ENCODE data around the gene PPP6R1. TPM values are rescaled to one million over a fixed set of nuclear protein-coding genes. Genes with fewer than 3 reads are reported as not detected.

PPP6R1 gene
- total RNA-seq, 1 experiment from 2014 or later = 172 TPM

GRCh38 chr19:55229789-55230182 lies 29.0 kb downstream of the PPP6R1 start:
- POLR2A ChIA-PET = no interaction called here
- in situ Hi-C loops (cut with HindIII; ENCODE audit: low pct_unique_long_range_greater_than_20kb, low sequenced_read_pairs) (no loop called here), intact Hi-C loops (cut with micrococcal nuclease; ENCODE audit: unreplicated experiment) (no loop called here)
- H3K4me1 ChIP-seq (ENCODE audit: control insufficient read depth, insufficient read depth, low read length) = peaks cover 13% of the 10 kb centered on the region; the same call in 1 of the 2 replicates
- H3K9me3 ChIP-seq (ENCODE audit: control insufficient read depth, insufficient read depth, low read depth, low read length) = no peaks in the 10 kb centered on the region
- DNase-seq (ENCODE audit: low read depth, low spot score) = no peak
- CTCF ChIA-PET = no interaction called here
- H3K27me3 ChIP-seq (ENCODE audit: control insufficient read depth, insufficient read depth, low read length) = no peaks in the 10 kb centered on the region
- TSS peak; percentile 88 for BruUV-seq (replicated peaks)
- no peak for ATAC-seq
- peaks cover 25% of the 10 kb centered on the region for H3K36me3 ChIP-seq (ENCODE audit: control insufficient read depth, insufficient read depth, low read length)
- no peak overlapping the region for H3K27ac ChIP-seq (ENCODE audit: low read length)
- TF ChIP-seq SIN3A (IDR thresholded peaks at IDR 0.05; ENCODE audit: borderline replicate concordance, insufficient read depth, low read depth, low read length) (no peak), POLR2AphosphoS5 (IDR thresholded peaks at IDR 0.05; ENCODE audit: low read depth, low read length) (no peak), TCF7L2 (IDR thresholded peaks at IDR 0.05; ENCODE audit: low read depth, low read length) (no peak)
- TF ChIP-seq, protein P1, sequence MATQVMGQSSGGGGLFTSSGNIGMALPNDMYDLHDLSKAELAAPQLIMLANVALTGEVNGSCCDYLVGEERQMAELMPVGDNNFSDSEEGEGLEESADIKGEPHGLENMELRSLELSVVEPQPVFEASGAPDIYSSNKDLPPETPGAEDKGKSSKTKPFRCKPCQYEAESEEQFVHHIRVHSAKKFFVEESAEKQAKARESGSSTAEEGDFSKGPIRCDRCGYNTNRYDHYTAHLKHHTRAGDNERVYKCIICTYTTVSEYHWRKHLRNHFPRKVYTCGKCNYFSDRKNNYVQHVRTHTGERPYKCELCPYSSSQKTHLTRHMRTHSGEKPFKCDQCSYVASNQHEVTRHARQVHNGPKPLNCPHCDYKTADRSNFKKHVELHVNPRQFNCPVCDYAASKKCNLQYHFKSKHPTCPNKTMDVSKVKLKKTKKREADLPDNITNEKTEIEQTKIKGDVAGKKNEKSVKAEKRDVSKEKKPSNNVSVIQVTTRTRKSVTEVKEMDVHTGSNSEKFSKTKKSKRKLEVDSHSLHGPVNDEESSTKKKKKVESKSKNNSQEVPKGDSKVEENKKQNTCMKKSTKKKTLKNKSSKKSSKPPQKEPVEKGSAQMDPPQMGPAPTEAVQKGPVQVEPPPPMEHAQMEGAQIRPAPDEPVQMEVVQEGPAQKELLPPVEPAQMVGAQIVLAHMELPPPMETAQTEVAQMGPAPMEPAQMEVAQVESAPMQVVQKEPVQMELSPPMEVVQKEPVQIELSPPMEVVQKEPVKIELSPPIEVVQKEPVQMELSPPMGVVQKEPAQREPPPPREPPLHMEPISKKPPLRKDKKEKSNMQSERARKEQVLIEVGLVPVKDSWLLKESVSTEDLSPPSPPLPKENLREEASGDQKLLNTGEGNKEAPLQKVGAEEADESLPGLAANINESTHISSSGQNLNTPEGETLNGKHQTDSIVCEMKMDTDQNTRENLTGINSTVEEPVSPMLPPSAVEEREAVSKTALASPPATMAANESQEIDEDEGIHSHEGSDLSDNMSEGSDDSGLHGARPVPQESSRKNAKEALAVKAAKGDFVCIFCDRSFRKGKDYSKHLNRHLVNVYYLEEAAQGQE (IDR thresholded peaks at IDR 0.05; ENCODE audit: insufficient read depth in 1 of 2, low read depth in 2 of 2, low read length in 1 of 2) = no peak
- TF ChIP-seq, protein P2, sequence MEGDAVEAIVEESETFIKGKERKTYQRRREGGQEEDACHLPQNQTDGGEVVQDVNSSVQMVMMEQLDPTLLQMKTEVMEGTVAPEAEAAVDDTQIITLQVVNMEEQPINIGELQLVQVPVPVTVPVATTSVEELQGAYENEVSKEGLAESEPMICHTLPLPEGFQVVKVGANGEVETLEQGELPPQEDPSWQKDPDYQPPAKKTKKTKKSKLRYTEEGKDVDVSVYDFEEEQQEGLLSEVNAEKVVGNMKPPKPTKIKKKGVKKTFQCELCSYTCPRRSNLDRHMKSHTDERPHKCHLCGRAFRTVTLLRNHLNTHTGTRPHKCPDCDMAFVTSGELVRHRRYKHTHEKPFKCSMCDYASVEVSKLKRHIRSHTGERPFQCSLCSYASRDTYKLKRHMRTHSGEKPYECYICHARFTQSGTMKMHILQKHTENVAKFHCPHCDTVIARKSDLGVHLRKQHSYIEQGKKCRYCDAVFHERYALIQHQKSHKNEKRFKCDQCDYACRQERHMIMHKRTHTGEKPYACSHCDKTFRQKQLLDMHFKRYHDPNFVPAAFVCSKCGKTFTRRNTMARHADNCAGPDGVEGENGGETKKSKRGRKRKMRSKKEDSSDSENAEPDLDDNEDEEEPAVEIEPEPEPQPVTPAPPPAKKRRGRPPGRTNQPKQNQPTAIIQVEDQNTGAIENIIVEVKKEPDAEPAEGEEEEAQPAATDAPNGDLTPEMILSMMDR (IDR thresholded peaks at IDR 0.05) = no peak
- no peak overlapping the region for H3K4me3 ChIP-seq (ENCODE audit: low read depth in 2 of 2, low read length in 2 of 2)

- TF ChIP-seq POLR2AphosphoS5 (IDR thresholded peaks at IDR 0.05; ENCODE audit: low read depth, low read length) (no peak), TCF7L2 (IDR thresholded peaks at IDR 0.05; ENCODE audit: low read depth, low read length) (no peak), SIN3A (IDR thresholded peaks at IDR 0.05; ENCODE audit: borderline replicate concordance, insufficient read depth, low read depth, low read length) (no peak)
- POLR2A ChIA-PET = no interaction called here
- peaks cover 13% of the 10 kb centered on the region; the same call in 1 of the 2 replicates for H3K4me1 ChIP-seq (ENCODE audit: control insufficient read depth, insufficient read depth, low read length)
- DNase-seq (ENCODE audit: low read depth, low spot score) = no peak
- no peak overlapping the region for H3K4me3 ChIP-seq (ENCODE audit: low read depth in 2 of 2, low read length in 2 of 2)
- in situ Hi-C loops (cut with HindIII; ENCODE audit: low pct_unique_long_range_greater_than_20kb, low sequenced_read_pairs) = no loop called here
- CTCF ChIA-PET = no interaction called here
- H3K36me3 ChIP-seq (ENCODE audit: control insufficient read depth, insufficient read depth, low read length) = peaks cover 25% of the 10 kb centered on the region
- no peaks in the 10 kb centered on the region for H3K27me3 ChIP-seq (ENCODE audit: control insufficient read depth, insufficient read depth, low read length)
- intact Hi-C loops (cut with micrococcal nuclease; ENCODE audit: unreplicated experiment) = no loop called here
- no peaks in the 10 kb centered on the region for H3K9me3 ChIP-seq (ENCODE audit: control insufficient read depth, insufficient read depth, low read depth, low read length)
- no TSS peak for BruUV-seq (replicated peaks)
- H3K27ac ChIP-seq (ENCODE audit: low read length) = no peak overlapping the region
- no peak; the same call in 1 of the 2 replicates for ATAC-seq
These were observed 29.6 kb downstream of the PPP6R1 start for GRCh38 chr19:55229145-55229788.

DNA sequence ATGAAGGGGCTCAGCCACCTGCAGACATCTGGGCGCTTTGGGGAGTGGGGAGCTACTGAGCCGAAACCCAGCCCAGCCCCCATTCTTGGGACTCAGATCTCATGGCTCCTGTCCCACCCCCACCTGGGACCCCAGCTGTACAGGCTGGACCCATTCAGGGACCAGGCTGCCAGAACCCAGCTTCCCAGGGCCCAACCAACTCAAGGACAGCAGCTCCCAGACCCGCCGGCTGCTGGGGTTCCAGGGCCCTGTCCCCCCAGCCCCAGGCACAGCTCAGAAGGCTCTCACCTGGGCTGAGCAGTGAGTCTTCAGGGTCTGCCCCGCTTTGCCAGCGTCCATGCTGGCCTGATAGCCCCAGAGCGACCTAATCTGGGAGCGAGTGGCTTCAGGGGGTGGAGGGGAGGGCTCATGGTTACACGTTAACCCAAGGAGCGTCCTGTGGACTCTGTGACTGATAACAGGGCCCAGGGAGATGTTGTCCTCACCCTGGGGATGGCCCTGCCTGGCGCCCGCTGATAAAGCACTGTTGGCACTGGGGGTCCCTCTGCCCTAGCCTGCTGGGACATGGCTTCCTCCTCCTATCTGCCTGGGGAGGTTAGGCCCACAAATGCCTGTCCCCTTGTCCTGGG lies 30.3 kb downstream of the PPP6R1 start, which contains the start of gene TMEM86B:
TMEM86B (minus strand) TSS at position 361 of the 629 bp plus-strand sequence; CDS start at position 339, 22 bp downstream.
- Histone ChIP-seq H3K27ac (ENCODE audit: low read length) (no peak within 1 kb of the TSS; the same call in 1 of the 2 replicates), H3K4me3 (ENCODE audit: low read depth in 2 of 2, low read length in 2 of 2) (no peak within 1 kb of the TSS), H3K27me3 (ENCODE audit: control insufficient read depth, insufficient read depth, low read length) (no peaks in the 10 kb centered on the region), H3K36me3 (ENCODE audit: control insufficient read depth, insufficient read depth, low read length) (peaks cover 23% of the 10 kb centered on the region), H3K4me1 (ENCODE audit: control insufficient read depth, insufficient read depth, low read length) (peaks cover 13% of the 10 kb centered on the region; the same call in 1 of the 2 replicates), H3K9me3 (ENCODE audit: control insufficient read depth, insufficient read depth, low read depth, low read length) (no peaks in the 10 kb centered on the region)
- DNase-seq (ENCODE audit: low read depth, low spot score) (no peak), ATAC-seq (no peak)
- TF ChIP-seq POLR2AphosphoS5 (IDR thresholded peaks at IDR 0.05; ENCODE audit: low read depth, low read length) (no peak), TCF7L2 (IDR thresholded peaks at IDR 0.05; ENCODE audit: low read depth, low read length) (no peak), SIN3A (IDR thresholded peaks at IDR 0.05; ENCODE audit: borderline replicate concordance, insufficient read depth, low read depth, low read length) (no peak)
- TF ChIP-seq, protein P1 (IDR thresholded peaks at IDR 0.05; ENCODE audit: insufficient read depth in 1 of 2, low read depth in 2 of 2, low read length in 1 of 2) = no peak
- TF ChIP-seq, protein P2 (IDR thresholded peaks at IDR 0.05) = no peak
- no TSS peak for BruUV-seq (replicated peaks)
- ChIA-PET POLR2A (no interaction called here), CTCF (interaction anchor here (0.6 kb wide), 1 partner anchor 1269 kb away, joined by 10 read pairs; no protein-coding TSS in a partner anchor)
- in situ Hi-C loops (cut with HindIII; ENCODE audit: low pct_unique_long_range_greater_than_20kb, low sequenced_read_pairs) (no loop called here), intact Hi-C loops (cut with micrococcal nuclease; ENCODE audit: unreplicated experiment) (no loop called here)

Measured in Panc1 (cell line).